ENCODE measurements around the gene PLXNA4.

Gene PLXNA4

GRCh38 chr7:132225216-132226030 is 350.8 kb downstream of the PLXNA4 start:
- no peak for DNase-seq

- DNase-seq = no peak
Observed at GRCh38 chr7:132221356-132221755, 354.9 kb downstream of the PLXNA4 start.

GRCh38 chr7:132220060-132220459 is 356.2 kb downstream of the PLXNA4 start:
- DNase-seq = no peak

- no peak for DNase-seq
Observed at GRCh38 chr7:132218876-132219275, 357.4 kb downstream of the PLXNA4 start.

GRCh38 chr7:132216847-132217525 is 359.3 kb downstream of the PLXNA4 start:
- no peak for DNase-seq

- no peak for DNase-seq
Observed at GRCh38 chr7:132214452-132214851, 361.8 kb downstream of the PLXNA4 start.

GRCh38 chr7:132213583-132213982 is 362.7 kb downstream of the PLXNA4 start:
- DNase-seq = no peak

GRCh38 chr7:132211971-132212370 is 364.3 kb downstream of the PLXNA4 start:
- DNase-seq = no peak

- DNase-seq = no peak
Observed at GRCh38 chr7:132210821-132211220, 365.4 kb downstream of the PLXNA4 start.

GRCh38 chr7:132207782-132208181 is 368.5 kb downstream of the PLXNA4 start:
- no peak for DNase-seq

GRCh38 chr7:132207211-132207610 is 369.1 kb downstream of the PLXNA4 start:
- DNase-seq = no peak

GRCh38 chr7:132206594-132206993 is 369.7 kb downstream of the PLXNA4 start:
- no peak for DNase-seq

- no peak for DNase-seq
Observed at GRCh38 chr7:132205509-132205908, 370.8 kb downstream of the PLXNA4 start.

- no peak for DNase-seq
Observed at GRCh38 chr7:132203021-132203420, 373.2 kb downstream of the PLXNA4 start.

- DNase-seq = no peak
Observed at GRCh38 chr7:132202541-132202940, 373.7 kb downstream of the PLXNA4 start.

- no peak for DNase-seq
Observed at GRCh38 chr7:132200141-132200540, 376.1 kb downstream of the PLXNA4 start.

GRCh38 chr7:132199626-132200025 is 376.6 kb downstream of the PLXNA4 start:
- DNase-seq = no peak

GRCh38 chr7:132197772-132198171 is 378.5 kb downstream of the PLXNA4 start:
- no peak for DNase-seq

- DNase-seq = no peak
Observed at GRCh38 chr7:132193898-132194297, 382.4 kb downstream of the PLXNA4 start.

GRCh38 chr7:132192809-132193208 is 383.5 kb downstream of the PLXNA4 start:
- DNase-seq = no peak

- no peak for DNase-seq
Observed at GRCh38 chr7:132191418-132191817, 384.9 kb downstream of the PLXNA4 start.

GRCh38 chr7:132190683-132191082 is 385.6 kb downstream of the PLXNA4 start:
- no peak for DNase-seq

GRCh38 chr7:132189881-132190280 is 386.4 kb downstream of the PLXNA4 start:
- DNase-seq = no peak

All from bone marrow (tissue), 2 donors.